H1 (cell line): ENCODE results near the gene NAALADL1. TPM values are rescaled to one million over a fixed set of nuclear protein-coding genes. Genes with fewer than 3 reads are reported as not detected.
"Not testable (repeated sequence)": the region's sequence is repeated elsewhere in the genome, so short reads cannot be mapped to it uniquely, and the experiment has no call there.

Experiments
- CTCF ChIA-PET: fragments of 300-600 bp; sonication (Branson Sonifier 250); formaldehyde crosslinking; loops from one replicate; lab custom pipeline; 2021; ENCODE audit not compliant: partially characterized antibody; lab: Charles Lee
- POLR2A ChIA-PET: fragments of 300-600 bp; sonication (Branson Sonifier 250); formaldehyde crosslinking; loops from one replicate; lab custom pipeline; 2021; ENCODE audit warnings: inconsistent platforms; ENCODE audit not compliant: partially characterized antibody; lab: Charles Lee
- DNase-seq, 2 experiments: peaks; one replicate each; pipeline versions ENCODE4 v3.0.0 to v3.0.0-alpha.2; 2010 to 2022; ENCODE audit warnings: low spot score in 2 of 2, low read depth in 1 of 2, mixed read lengths in 1 of 2
- FAIRE-seq: peaks from 2 replicates; lab custom pipeline; 2011; peaks lifted over from hg19 to GRCh38; lab: Jason Lieb, UNC
- H2AFZ ChIP-seq: 2 replicates; pipeline ENCODE4 v1.8.1; 2012; ENCODE audit warnings: low read length, inconsistent platforms
- H2AK5ac ChIP-seq: 2 replicates; pipeline ENCODE4 v1.6.1; 2013; ENCODE audit warnings: low read depth, low read length
- H2BK120ac ChIP-seq: replicated peaks from 2 replicates; pipeline ENCODE3; 2013; ENCODE audit warnings: low read depth, low read length, inconsistent platforms
- H2BK12ac ChIP-seq: 2 replicates; pipeline ENCODE4 v1.6.1; 2013; ENCODE audit warnings: low read depth, low read length
- H2BK15ac ChIP-seq: 2 replicates; pipeline ENCODE4 v1.6.1; 2013; ENCODE audit warnings: low read length
- H2BK20ac ChIP-seq: 2 replicates; pipeline ENCODE4 v1.6.1; 2013; ENCODE audit warnings: low read length
- H2BK5ac ChIP-seq: 2 replicates; pipeline ENCODE4 v1.6.1; 2013; ENCODE audit warnings: low read depth, low read length
- H3K14ac ChIP-seq: 2 replicates; pipeline ENCODE4 v1.6.1; 2013; ENCODE audit warnings: inconsistent platforms; ENCODE audit not compliant: insufficient read length
- H3K18ac ChIP-seq: 2 replicates; pipeline ENCODE4 v1.6.1; 2013; ENCODE audit warnings: low read length; ENCODE audit errors: extremely low read depth
- H3K23ac ChIP-seq: 2 replicates; pipeline ENCODE4 v1.6.1; 2013; ENCODE audit warnings: inconsistent platforms; ENCODE audit not compliant: insufficient read length
- H3K23me2 ChIP-seq: 2 replicates; pipeline ENCODE4 v1.6.1; 2013; ENCODE audit warnings: low read depth, low read length
- H3K27ac ChIP-seq: 2 replicates; pipeline ENCODE4 v1.6.1; 2011; ENCODE audit warnings: low read depth, low read length, inconsistent platforms
- H3K27me3 ChIP-seq, 4 experiments: replicated peaks in 1 of 4; 1 replicate in 1 of 4; 2 replicates in 3 of 4; pipeline versions ENCODE4 v1.6.1 to v1.8.1; 2011 to 2013; ENCODE audit warnings: low read length in 3 of 4, mild to moderate bottlenecking in 3 of 4, inconsistent platforms in 2 of 4, mixed read lengths in 2 of 4, moderate library complexity in 1 of 4; ENCODE audit not compliant: control insufficient read depth in 3 of 4, insufficient read depth in 3 of 4; ENCODE audit errors: extremely low read depth in 1 of 4
- H3K36me3 ChIP-seq, 4 experiments: 2 replicates each; pipeline versions ENCODE4 v1.6.1 to v1.8.1; 2011 to 2013; ENCODE audit warnings: mild to moderate bottlenecking in 4 of 4, low read length in 3 of 4, moderate library complexity in 2 of 4, control low read depth in 1 of 4, inconsistent platforms in 1 of 4; ENCODE audit not compliant: insufficient read depth in 4 of 4, control insufficient read depth in 2 of 4
- H3K4ac ChIP-seq: replicated peaks from 2 replicates; pipeline ENCODE3; 2013; ENCODE audit warnings: low read length, low read depth, mixed read lengths, inconsistent platforms; ENCODE audit not compliant: insufficient read length
- H3K4me1 ChIP-seq, 4 experiments: replicated peaks in 1 of 4; 1 replicate in 1 of 4; 2 replicates in 3 of 4; pipeline versions ENCODE4 v1.6.1 to v1.8.1; 2011 to 2013; ENCODE audit warnings: low read length in 3 of 4, inconsistent platforms in 2 of 4, mixed read lengths in 1 of 4; ENCODE audit not compliant: insufficient read depth in 4 of 4, control insufficient read depth in 3 of 4
- H3K4me2 ChIP-seq, 2 experiments: 2 replicates each; pipeline versions ENCODE4 v1.6.1 to v1.8.1; 2011 to 2013; ENCODE audit warnings: low read depth in 2 of 2, low read length in 2 of 2, control low read depth in 1 of 2, inconsistent platforms in 1 of 2, mild to moderate bottlenecking in 1 of 2; ENCODE audit not compliant: insufficient read depth in 1 of 2
- H3K4me3 ChIP-seq, 4 experiments: fragments of 200-600, 300-600 bp in 1 of 4; sonication (generic), shearing (Covaris generic), sonication (Bioruptor Twin) in 1 of 4; 2 replicates each; pipeline versions ENCODE4 v1.5.1 to v1.8.1; 2011 to 2016; ENCODE audit warnings: low read length in 4 of 4, low read depth in 3 of 4, control low read depth in 2 of 4, inconsistent platforms in 2 of 4, mild to moderate bottlenecking in 2 of 4, mixed read lengths in 1 of 4, moderate library complexity in 1 of 4; ENCODE audit not compliant: insufficient read depth in 2 of 4; ENCODE audit errors: extremely low read depth in 1 of 4
- H3K56ac ChIP-seq: replicated peaks from 2 replicates; pipeline ENCODE3; 2013; ENCODE audit warnings: low read depth, mild to moderate bottlenecking, mixed read lengths, low read length, inconsistent platforms; ENCODE audit not compliant: insufficient read length
- H3K79me1 ChIP-seq: 2 replicates; pipeline ENCODE4 v1.6.1; 2013; ENCODE audit warnings: low read depth, low read length, control low read depth
- H3K79me2 ChIP-seq, 2 experiments: 2 replicates each; pipeline versions ENCODE4 v1.6.1 to v1.8.1; 2012 to 2013; ENCODE audit warnings: low read length in 2 of 2, mild to moderate bottlenecking in 2 of 2, inconsistent platforms in 1 of 2; ENCODE audit not compliant: insufficient read depth in 2 of 2, control insufficient read depth in 1 of 2
- H3K9ac ChIP-seq, 4 experiments: replicated peaks in 1 of 4; 1 replicate in 1 of 4; 2 replicates in 3 of 4; pipeline versions ENCODE4 v1.6.1 to v1.8.1; 2011 to 2013; ENCODE audit warnings: low read depth in 3 of 4, low read length in 3 of 4, control low read depth in 2 of 4, mild to moderate bottlenecking in 2 of 4, moderate library complexity in 2 of 4, inconsistent platforms in 1 of 4; ENCODE audit errors: extremely low read depth in 1 of 4
- H3K9me3 ChIP-seq, 2 experiments: 2 replicates each; pipeline versions ENCODE4 v1.6.1 to v1.8.1; 2012 to 2013; ENCODE audit warnings: mild to moderate bottlenecking in 2 of 2, moderate library complexity in 2 of 2, control low read depth in 1 of 2, inconsistent platforms in 1 of 2, low read depth in 1 of 2, low read length in 1 of 2, mixed read lengths in 1 of 2; ENCODE audit not compliant: insufficient read depth in 2 of 2
- H4K20me1 ChIP-seq, 2 experiments: replicated peaks in 1 of 2; 2 replicates each; pipeline versions ENCODE3 to v1.8.1; 2011 to 2013; ENCODE audit warnings: inconsistent platforms in 2 of 2, low read length in 2 of 2, mild to moderate bottlenecking in 1 of 2; ENCODE audit not compliant: insufficient read depth in 2 of 2, control insufficient read depth in 1 of 2
- H4K5ac ChIP-seq: 2 replicates; pipeline ENCODE4 v1.6.1; 2013; ENCODE audit warnings: low read length, low read depth, mixed read lengths, inconsistent platforms; ENCODE audit not compliant: insufficient read length
- H4K8ac ChIP-seq: 2 replicates; pipeline ENCODE4 v1.8.0; 2013; ENCODE audit warnings: mild to moderate bottlenecking, moderate library complexity, low read length, inconsistent platforms; ENCODE audit not compliant: insufficient read depth; ENCODE audit errors: extremely low read depth
- H4K91ac ChIP-seq: replicated peaks from 2 replicates; pipeline ENCODE3; 2013; ENCODE audit warnings: low read length, mixed read lengths, inconsistent platforms; ENCODE audit not compliant: insufficient read length
- WGBS, 2 experiments: shearing (Covaris generic) in 1 of 2; methylation state at CpG; one replicate each; pipeline versions ENCODE4 v1.1.6 to v1.1.7; 2013 to 2015; ENCODE audit warnings: low lambda C conversion rate in 2 of 2, mixed read lengths in 2 of 2, inconsistent platforms in 1 of 2, low coverage in 1 of 2, missing lambda C conversion rate in 1 of 2; ENCODE audit not compliant: insufficient replicate concordance in 2 of 2, insufficient coverage in 1 of 2, insufficient read length in 1 of 2; ENCODE audit errors: extremely low coverage in 1 of 2, missing lambda C conversion rate in 1 of 2; 5-methylcytosine and 5-hydroxymethylcytosine counted together
- polyA plus RNA-seq, 7 experiments: library from polyadenylated mRNA; depleted of rRNA in 3 of 7; stranded (reverse) in 5 of 7; unstranded in 2 of 7; fragments of >200 nt in 5 of 7; fragments of 200-250 nt in 2 of 7; gene quantifications; 1 replicate in 5 of 7; 2 replicates in 1 of 7; 4 replicates in 1 of 7; pipeline versions ENCODE4 v1.2.1 to v1.2.3, GENCODE V29; 2011 to 2013; ENCODE audit warnings: missing spikeins in 2 of 7, mixed read lengths in 2 of 7
- total RNA-seq: library from RNA; stranded (reverse); fragmentation: NEBNext Ultra II Directional; extraction: Animal tissue kit (Norgen Biotek cat#: 25700); gene quantifications from 2 replicates; pipeline ENCODE4 v1.2.1, GENCODE V29; 2021

The NAALADL1 gene
- total and polyA plus RNA-seq, 2 of the 8 experiments (the other 6 are each of a cell fraction or from before 2014, with no cell fraction given), result 7.5 to 9.9 TPM

DNA sequence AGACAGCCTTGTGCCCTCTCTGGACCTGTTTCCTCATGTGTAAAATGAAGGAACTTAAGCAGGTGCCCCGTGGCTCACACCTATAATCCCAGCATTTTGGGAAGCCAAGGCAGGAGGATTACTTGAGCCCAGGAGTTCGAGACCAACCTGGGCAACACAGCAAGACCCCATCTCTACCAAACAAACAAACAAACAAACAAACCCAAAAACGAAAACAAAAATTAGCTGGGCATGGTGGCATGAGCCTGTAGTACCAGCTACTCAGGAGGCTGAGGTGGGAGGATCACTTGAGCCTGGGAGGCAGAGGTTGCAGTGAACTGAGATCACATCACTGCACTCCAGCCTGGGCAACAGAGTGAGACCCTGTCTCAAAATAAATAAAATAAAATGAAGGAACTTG is 54.4 kb downstream of the NAALADL1 start:
- not testable (repeated sequence) for H3K4ac ChIP-seq, H3K4me1 ChIP-seq, H2BK120ac ChIP-seq, H2BK15ac ChIP-seq, H3K23ac ChIP-seq, H3K36me3 ChIP-seq, H2BK12ac ChIP-seq, H4K20me1 ChIP-seq, H3K14ac ChIP-seq, H4K5ac ChIP-seq, H2BK5ac ChIP-seq, H3K4me3 ChIP-seq, H3K27ac ChIP-seq, DNase-seq, H2AFZ ChIP-seq, H2BK20ac ChIP-seq, H3K18ac ChIP-seq, H4K91ac ChIP-seq, H3K9me3 ChIP-seq, H3K79me1 ChIP-seq, H2AK5ac ChIP-seq, H3K79me2 ChIP-seq, H3K4me2 ChIP-seq, H3K9ac ChIP-seq, H4K8ac ChIP-seq, H3K23me2 ChIP-seq, H3K56ac ChIP-seq, H3K27me3 ChIP-seq, FAIRE-seq
- POLR2A ChIA-PET, result interaction anchor here (0.8 to 1.3 kb wide), 2 partner anchors 10 to 221 kb away, joined by 3 read pairs; partner anchors contain the start of gene ARL2
- WGBS, 2 experiments, result 79% methylated on average over 3 of the region's 3 CpGs; no CpG with 5 or more reads in 1 of the 2 experiments
- CTCF ChIA-PET, result interaction anchor here (0.5 to 2.9 kb wide), 6 partner anchors 9 to 73 kb away, joined by 3 to 11 read pairs (median 6); partner anchors contain the start of genes ARL2 and GPHA2
